Sigmoid colon (tissue), 3 donors: Measurements from ENCODE around the gene SLC34A1.

ENCODE experiments used
- CTCF ChIP-seq, 4 experiments: fragments of 450-650 bp in 3 of 4; fragments of 200-600 bp in 1 of 4; IDR thresholded peaks; one replicate each; pipeline ENCODE4 v1.5.1; 2016 to 2019; ENCODE audit warnings: antibody characterized with exemption in 4 of 4, mild to moderate bottlenecking in 3 of 4, moderate library complexity in 2 of 4
- POLR2A ChIP-seq, 2 donors: fragments of 450-650 bp; IDR thresholded peaks; one replicate each; pipeline ENCODE4 v1.6.1; 2016; ENCODE audit warnings: antibody characterized with exemption in 2 of 2, mild to moderate bottlenecking in 2 of 2, moderate library complexity in 2 of 2

- no peak for TF ChIP-seq POLR2A (IDR thresholded peaks at IDR 0.05)
- TF ChIP-seq CTCF (IDR thresholded peaks at IDR 0.05), result no peak
Measured at GRCh38 chr5:177433658-177434217, 49.5 kb downstream of the SLC34A1 start.
